HG02885 (cell line): ENCODE results near the gene BLOC1S1.

Experiments
- ATAC-seq: cut with Tn5 transposase; IDR thresholded peaks from one replicate; pipeline ENCODE4 v1.9.1; 2021; ENCODE audit warnings: mild to moderate bottlenecking; ENCODE audit not compliant: unreplicated experiment, poor library complexity

The BLOC1S1 gene

GRCh38 chr12:55715833-55716581, at the start of gene BLOC1S1:
TSS of gene BLOC1S1 (plus strand) at chr12:55716046. CDS start at chr12:55716052, 6 bp downstream.
- ATAC-seq, result peak; percentile 93

DNA sequence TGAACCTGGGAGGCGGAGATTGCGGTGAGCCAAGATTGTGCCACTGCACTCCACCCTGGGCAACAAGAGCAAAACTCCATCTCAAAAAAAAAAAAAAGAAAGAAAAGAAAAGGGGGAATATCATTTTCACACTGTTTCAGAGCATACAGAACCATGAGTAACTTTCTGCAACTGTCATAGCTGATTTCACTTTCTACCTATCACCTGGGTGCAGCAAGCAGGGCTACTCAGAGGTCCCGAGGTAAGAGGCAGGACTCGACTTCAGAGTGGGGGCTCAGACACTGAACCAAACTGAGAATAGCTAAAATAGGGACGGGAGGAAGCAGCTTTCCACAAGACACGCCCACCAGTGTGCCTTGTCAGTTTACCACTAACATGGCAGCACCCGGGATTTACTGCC, 49.3 kb upstream of the BLOC1S1 start:
- ATAC-seq, result peak; percentile 53

- ATAC-seq, result no peak
Observed at GRCh38 chr12:55670276-55670675, 45.6 kb upstream of the BLOC1S1 start.

- no peak for ATAC-seq
Observed at GRCh38 chr12:55671746-55672145, 44.1 kb upstream of the BLOC1S1 start.

GRCh38 chr12:55673638-55674037, 42.2 kb upstream of the BLOC1S1 start:
- ATAC-seq, result peak; percentile 100

GRCh38 chr12:55675666-55676065, 40.2 kb upstream of the BLOC1S1 start:
- ATAC-seq, result no peak

GRCh38 chr12:55676707-55677106, 39.1 kb upstream of the BLOC1S1 start:
- no peak for ATAC-seq

GRCh38 chr12:55679691-55680090, 36.2 kb upstream of the BLOC1S1 start:
- no peak for ATAC-seq

GRCh38 chr12:55681142-55682077, 34.4 kb upstream of the BLOC1S1 start:
- no peak for ATAC-seq

DNA sequence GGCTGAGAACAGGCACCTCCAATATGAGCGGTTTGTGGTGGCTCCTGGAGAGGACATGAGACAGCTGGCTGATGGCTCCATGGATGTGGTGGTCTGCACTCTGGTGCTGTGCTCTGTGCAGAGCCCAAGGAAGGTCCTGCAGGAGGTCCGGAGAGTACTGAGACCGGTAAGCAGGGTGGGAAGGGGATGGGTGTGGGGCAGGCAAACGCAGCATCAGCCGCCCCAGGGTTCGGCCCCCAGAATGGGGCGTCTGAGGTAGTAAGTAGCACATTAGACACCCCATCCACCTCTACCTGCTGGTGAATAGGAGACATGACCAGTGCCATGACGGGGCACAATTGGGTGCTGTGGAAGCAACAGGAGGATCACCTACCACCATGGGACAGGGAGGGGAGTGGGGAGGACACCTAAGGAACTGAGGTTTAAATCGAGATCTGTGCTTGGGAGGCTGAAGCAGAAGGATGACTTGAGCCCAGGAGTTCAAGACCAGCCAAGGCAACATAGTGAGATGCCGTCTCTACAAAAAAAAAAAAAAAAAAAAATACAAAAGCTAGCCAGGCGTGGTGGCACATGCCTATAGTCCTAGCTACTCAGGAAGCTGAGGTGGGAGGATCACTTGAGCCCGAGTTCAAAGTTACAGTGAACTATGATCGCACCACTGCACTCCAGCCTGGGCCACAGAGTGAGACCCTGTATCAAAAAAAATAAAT, 33.6 kb upstream of the BLOC1S1 start:
- no peak for ATAC-seq

- no peak for ATAC-seq
Observed at GRCh38 chr12:55683676-55684075, 32.2 kb upstream of the BLOC1S1 start.

- ATAC-seq, result no peak
Observed at GRCh38 chr12:55684761-55685370, 31.0 kb upstream of the BLOC1S1 start.

- ATAC-seq, result no peak
Observed at GRCh38 chr12:55685671-55686070, 30.2 kb upstream of the BLOC1S1 start.

DNA sequence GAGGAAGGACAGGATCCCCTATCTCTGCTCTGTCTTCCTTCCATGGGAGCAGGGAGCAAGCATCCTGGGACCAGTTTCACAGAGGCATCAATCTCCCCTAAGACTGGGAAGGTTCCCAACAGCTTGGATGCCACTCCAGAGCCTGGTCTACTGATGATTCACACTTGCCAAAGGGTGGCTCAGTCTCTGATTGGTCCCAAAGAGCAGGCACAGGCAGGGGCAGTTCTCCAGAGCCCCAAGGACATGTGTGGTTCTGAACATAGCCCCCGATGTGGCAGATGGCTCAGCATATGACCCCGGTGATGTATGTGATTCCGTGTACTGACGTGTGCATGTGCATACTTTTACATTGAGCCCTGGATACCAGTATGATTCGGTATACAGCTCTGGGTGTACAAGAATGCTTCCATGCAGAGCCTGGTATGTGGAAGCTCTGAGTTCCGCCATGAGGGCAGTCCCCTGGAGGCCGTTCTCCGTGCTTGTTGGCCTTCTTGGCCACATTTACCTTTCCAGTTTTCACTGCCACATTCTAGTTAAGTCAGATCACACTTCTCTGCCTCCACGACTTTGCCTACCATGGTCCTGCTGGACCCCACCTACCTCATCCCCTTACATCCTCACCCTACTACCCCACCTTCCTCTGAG, 29.4 kb upstream of the BLOC1S1 start:
- ATAC-seq, result no peak

- peak; percentile 85 for ATAC-seq
Observed at GRCh38 chr12:55687746-55688145, 28.1 kb upstream of the BLOC1S1 start.

DNA sequence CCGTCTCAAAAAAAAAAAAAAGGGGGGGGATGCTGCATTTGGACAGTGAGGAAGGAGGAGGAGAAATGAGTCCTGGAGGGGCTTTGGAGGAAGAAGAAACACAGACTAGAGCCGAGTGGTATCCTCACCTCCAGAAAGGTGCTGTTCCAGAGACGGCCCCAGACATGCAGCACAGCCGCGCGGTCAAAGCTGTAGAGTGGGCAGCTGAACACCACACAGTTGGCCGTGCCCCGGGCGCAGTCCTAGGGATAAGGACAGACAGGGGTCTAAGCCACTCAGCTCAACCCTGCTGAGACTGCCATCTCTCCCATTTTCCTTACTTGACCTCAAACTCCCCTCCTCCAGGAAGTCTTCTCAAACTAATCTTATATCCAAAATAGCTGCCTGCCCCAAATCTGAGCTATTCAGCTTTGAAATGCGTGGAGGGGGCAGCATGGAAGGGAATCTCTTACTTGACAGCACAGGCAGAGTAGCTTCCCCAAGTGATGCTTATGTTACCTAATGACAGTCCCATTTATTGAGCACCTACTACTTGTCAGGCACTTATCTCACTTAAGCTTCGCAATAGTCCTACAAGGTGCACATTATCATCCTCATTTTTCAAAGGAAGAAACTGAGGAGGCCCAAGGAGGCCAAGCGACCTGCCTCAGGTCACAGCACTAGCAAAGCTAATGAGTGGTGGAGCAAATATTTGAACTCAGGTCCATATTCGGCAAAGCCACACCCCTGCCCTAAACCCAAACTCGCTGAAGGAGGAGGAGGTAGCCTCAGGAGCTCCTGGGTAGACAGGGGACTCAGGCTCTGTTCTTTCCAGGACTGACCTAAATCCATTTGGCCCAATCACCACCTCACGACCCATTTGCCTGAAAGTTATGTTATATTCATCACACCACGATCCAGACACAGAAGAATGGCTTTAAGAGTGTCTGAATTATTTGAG, 26.9 kb upstream of the BLOC1S1 start:
- no peak for ATAC-seq

DNA sequence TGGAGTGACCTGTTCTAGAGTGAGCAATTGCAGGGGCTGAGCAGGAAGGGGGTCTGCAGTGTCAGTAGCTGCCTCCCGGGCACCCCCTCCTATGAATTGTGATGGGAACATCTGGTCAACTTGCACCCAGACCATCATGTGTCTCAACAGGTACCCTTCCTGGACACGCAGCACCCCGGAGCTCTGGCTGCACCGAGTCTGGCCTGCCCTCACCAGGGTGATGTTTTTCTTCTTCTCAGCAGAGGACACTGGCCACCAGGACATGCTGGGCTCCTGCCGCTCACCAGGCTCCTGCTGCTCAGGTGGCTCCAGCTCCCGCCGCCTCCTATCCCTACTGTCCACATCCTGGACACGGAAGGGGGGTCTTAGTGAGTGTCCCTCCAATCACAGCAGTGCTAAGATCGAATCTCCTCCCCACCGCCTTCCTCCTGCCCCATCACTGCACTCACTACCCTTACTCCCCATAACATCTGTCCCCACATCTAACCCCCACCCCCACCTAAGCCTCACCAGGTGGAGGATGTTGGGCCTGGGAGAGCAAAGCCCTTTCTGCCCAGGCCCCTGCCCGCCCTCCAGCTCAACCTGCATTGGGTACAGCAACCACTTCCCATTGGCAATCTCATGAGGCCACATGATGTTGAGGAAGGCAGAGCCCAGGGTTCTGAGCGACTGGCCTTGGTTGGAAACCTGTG, 23.1 kb upstream of the BLOC1S1 start:
- no peak for ATAC-seq
